Measurements from ENCODE around the gene GABARAP.

GABARAP gene

DNA sequence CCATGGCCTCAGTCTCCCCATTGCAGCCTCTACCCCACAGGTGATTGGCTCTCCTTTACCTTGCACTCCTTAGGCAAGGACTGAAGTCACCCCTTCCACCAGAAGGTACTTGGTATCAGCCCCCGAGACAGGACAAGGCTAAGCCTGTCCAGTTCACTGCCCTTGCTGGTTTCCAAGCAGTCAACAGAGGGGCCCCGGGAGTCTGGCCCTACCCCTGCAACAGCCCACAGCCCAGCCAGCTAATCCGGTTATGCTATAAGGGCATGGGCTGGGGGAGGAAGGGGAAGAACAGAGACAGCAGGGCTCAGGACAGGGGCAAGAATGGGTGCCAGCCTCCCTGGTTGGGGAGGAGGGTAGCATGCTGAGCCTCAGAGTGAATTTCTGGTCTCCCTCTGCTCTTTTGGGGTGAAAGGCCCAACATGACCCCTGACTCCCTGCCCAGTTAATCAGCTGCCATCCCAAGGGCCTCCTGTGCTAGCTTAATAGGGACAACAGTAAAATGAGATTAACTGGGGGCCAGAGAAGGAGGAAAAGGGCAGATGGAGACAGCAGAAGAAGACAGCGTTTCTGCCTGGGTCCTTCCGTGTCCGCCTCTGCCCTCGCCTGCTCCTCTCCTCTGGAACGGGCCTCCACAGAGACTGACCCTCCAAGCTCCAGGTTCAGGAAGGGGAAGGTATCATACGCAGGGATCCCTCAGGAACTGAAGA lies 33.3 kb downstream of the GABARAP start:
- Histone ChIP-seq H3F3A (ENCODE audit: insufficient read depth, low read length) (no peaks in the 10 kb centered on the region), H3K9me2 (ENCODE audit: low read depth, low read length) (no peaks in the 10 kb centered on the region), H3K36me3 (ENCODE audit: insufficient read depth, low read length) (no peaks in the 10 kb centered on the region), H3K9ac (ENCODE audit: low read length) (no peak overlapping the region), H3K9me3 (ENCODE audit: low read length) (no peaks in the 10 kb centered on the region), H3K4me3 (ENCODE audit: low read depth, low read length, poor library complexity, severe bottlenecking) (no peak overlapping the region), H3K27me3 (ENCODE audit: insufficient read depth, low read length) (no peaks in the 10 kb centered on the region), H3K4me2 (ENCODE audit: low read length) (no peak overlapping the region), H4K20me1 (ENCODE audit: insufficient read depth, low read length) (no peaks in the 10 kb centered on the region), H3K27ac (ENCODE audit: low read depth, low read length, poor library complexity, severe bottlenecking) (no peak overlapping the region), H3K4me1 (ENCODE audit: insufficient read depth, low read length, severe bottlenecking) (peaks cover 18% of the 10 kb centered on the region), H3K79me2 (ENCODE audit: insufficient read depth, low read length) (no peaks in the 10 kb centered on the region), H2AFZ (ENCODE audit: low read length) (no peak overlapping the region)
- no peak for TF ChIP-seq EZH2 (IDR thresholded peaks at IDR 0.05; ENCODE audit: borderline replicate concordance, low read length)
- TF ChIP-seq, protein P1, sequence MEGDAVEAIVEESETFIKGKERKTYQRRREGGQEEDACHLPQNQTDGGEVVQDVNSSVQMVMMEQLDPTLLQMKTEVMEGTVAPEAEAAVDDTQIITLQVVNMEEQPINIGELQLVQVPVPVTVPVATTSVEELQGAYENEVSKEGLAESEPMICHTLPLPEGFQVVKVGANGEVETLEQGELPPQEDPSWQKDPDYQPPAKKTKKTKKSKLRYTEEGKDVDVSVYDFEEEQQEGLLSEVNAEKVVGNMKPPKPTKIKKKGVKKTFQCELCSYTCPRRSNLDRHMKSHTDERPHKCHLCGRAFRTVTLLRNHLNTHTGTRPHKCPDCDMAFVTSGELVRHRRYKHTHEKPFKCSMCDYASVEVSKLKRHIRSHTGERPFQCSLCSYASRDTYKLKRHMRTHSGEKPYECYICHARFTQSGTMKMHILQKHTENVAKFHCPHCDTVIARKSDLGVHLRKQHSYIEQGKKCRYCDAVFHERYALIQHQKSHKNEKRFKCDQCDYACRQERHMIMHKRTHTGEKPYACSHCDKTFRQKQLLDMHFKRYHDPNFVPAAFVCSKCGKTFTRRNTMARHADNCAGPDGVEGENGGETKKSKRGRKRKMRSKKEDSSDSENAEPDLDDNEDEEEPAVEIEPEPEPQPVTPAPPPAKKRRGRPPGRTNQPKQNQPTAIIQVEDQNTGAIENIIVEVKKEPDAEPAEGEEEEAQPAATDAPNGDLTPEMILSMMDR (IDR thresholded peaks at IDR 0.05; ENCODE audit: low read length), result no peak

DNA sequence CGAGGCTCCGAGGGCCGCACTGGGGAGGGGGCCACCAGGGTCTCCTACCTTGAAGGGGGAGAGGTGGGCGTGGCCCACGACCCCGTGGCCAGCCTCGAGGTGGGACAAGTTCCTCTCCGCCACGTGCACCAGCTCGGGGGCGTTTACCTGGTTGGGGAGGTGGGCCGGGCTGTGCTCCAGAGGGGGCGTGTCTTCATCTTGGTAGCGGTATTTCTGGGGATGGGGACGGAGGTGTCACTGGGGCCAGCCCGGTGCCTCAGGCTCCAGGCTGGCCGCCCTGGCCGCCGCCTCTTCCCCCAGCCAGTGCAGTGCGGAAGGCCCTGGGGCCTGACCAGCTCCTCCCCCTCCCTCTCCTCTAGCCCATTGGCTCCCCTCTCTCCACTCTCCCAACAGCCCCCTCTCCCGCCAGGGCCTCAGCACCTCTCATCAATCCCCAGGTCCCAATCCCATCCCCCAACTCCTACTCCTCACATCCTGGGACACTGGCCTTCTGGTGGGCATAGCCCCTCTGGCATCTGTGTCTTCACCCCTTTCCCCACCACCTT lies 34.1 kb downstream of the GABARAP start:
- no peak overlapping the region for H3K4me3 ChIP-seq (ENCODE audit: low read depth, low read length, poor library complexity, severe bottlenecking)
- H3K36me3 ChIP-seq (ENCODE audit: insufficient read depth, low read length), result no peaks in the 10 kb centered on the region
- no peak overlapping the region for H3K9ac ChIP-seq (ENCODE audit: low read length)
- H3K9me2 ChIP-seq (ENCODE audit: low read depth, low read length), result no peaks in the 10 kb centered on the region
- H2AFZ ChIP-seq (ENCODE audit: low read length), result no peak overlapping the region
- TF ChIP-seq EZH2 (IDR thresholded peaks at IDR 0.05; ENCODE audit: borderline replicate concordance, low read length), result no peak
- TF ChIP-seq, protein P1 (IDR thresholded peaks at IDR 0.05; ENCODE audit: low read length), result no peak
- no peak overlapping the region for H3K4me2 ChIP-seq (ENCODE audit: low read length)
- no peak overlapping the region for H3K27ac ChIP-seq (ENCODE audit: low read depth, low read length, poor library complexity, severe bottlenecking)
- H3K27me3 ChIP-seq (ENCODE audit: insufficient read depth, low read length), result no peaks in the 10 kb centered on the region
- H3K4me1 ChIP-seq (ENCODE audit: insufficient read depth, low read length, severe bottlenecking), result peaks cover 13% of the 10 kb centered on the region
- H3K9me3 ChIP-seq (ENCODE audit: low read length), result no peaks in the 10 kb centered on the region
- no peaks in the 10 kb centered on the region for H4K20me1 ChIP-seq (ENCODE audit: insufficient read depth, low read length)
- no peaks in the 10 kb centered on the region for H3K79me2 ChIP-seq (ENCODE audit: insufficient read depth, low read length)
- H3F3A ChIP-seq (ENCODE audit: insufficient read depth, low read length), result no peaks in the 10 kb centered on the region

DNA sequence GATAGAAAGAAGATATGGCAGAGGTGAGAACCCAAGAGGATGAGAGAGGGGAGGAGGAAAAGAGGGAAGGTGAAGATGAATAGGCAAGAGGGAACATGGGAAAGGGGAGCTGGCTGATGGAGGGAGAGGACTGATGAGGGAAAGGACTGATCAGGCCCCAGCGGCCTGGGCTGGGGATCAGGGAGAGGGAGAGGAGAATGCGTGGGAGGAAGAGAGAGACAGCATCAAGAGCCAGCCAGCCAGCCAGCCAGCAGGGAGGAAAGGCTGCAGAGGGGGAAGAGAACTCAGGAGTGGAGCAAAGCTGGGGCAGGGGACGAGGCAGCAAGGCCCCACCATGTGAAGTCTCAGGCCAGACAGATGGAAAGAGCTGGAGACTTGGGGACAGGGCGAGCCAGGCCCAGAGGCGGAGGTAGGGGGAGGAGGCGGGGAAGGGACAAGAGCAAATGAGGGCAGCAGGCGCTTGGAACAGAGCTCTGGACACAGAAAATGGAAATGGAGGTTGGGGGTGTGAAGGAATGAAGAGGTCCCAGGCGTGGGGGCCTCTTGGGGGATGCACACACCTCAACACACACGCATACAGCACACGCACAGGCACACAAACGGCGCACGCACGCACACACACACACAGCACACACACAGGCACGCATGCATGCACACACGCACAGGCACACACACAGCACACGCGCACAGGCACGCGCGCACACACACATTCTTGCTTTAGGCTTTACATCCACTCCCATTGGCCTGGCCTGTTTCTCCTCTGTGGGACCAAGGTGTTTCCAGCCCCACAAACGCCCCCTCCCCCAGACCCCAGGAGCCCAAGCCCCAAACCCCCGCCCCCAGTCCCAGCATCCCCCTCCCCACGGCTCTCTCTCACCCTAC lies 34.9 kb downstream of the GABARAP start:
- H3F3A ChIP-seq (ENCODE audit: insufficient read depth, low read length), result no peaks in the 10 kb centered on the region
- no peak overlapping the region for H3K27ac ChIP-seq (ENCODE audit: low read depth, low read length, poor library complexity, severe bottlenecking)
- H2AFZ ChIP-seq (ENCODE audit: low read length), result no peak overlapping the region
- H3K9me3 ChIP-seq (ENCODE audit: low read length), result no peaks in the 10 kb centered on the region
- no peaks in the 10 kb centered on the region for H3K9me2 ChIP-seq (ENCODE audit: low read depth, low read length)
- H3K79me2 ChIP-seq (ENCODE audit: insufficient read depth, low read length), result no peaks in the 10 kb centered on the region
- no peaks in the 10 kb centered on the region for H3K27me3 ChIP-seq (ENCODE audit: insufficient read depth, low read length)
- peaks cover 13% of the 10 kb centered on the region for H3K4me1 ChIP-seq (ENCODE audit: insufficient read depth, low read length, severe bottlenecking)
- no peaks in the 10 kb centered on the region for H4K20me1 ChIP-seq (ENCODE audit: insufficient read depth, low read length)
- H3K36me3 ChIP-seq (ENCODE audit: insufficient read depth, low read length), result no peaks in the 10 kb centered on the region
- H3K4me3 ChIP-seq (ENCODE audit: low read depth, low read length, poor library complexity, severe bottlenecking), result no peak overlapping the region
- H3K4me2 ChIP-seq (ENCODE audit: low read length), result no peak overlapping the region
- H3K9ac ChIP-seq (ENCODE audit: low read length), result no peak overlapping the region
- TF ChIP-seq, protein P1 (IDR thresholded peaks at IDR 0.05; ENCODE audit: low read length), result no peak
- no peak for TF ChIP-seq EZH2 (IDR thresholded peaks at IDR 0.05; ENCODE audit: borderline replicate concordance, low read length)

Data from OCI-LY1 (cell line).